A549 treated with dexamethasone at 1 μM for 4 hours (cell line): ENCODE data around the gene PDC. TPM values are rescaled to one million over a fixed set of nuclear protein-coding genes. Genes with fewer than 3 reads are reported as not detected.

Experiments used
- total RNA-seq: library from RNA; stranded (reverse); fragments of 200-300 nt; extraction: Qiagen RNA extraction; gene quantifications from 5 replicates; pipeline ENCODE4 v1.2.3, GENCODE V29; 2022

The PDC gene
- total RNA-seq: not detected in 5 replicates

GRCh38 chr1:186461014-186461413, at the start of gene PDC:
TSS of gene PDC (minus strand) at chr1:186461114. CDS start at chr1:186449459, 11,655 bp downstream.

Other genes starting within 250 kb of the PDC start
- 0.16 to 0.30 TPM (median 0.18 TPM) in 5 replicates for gene PRG4, start 164.8 kb downstream of the PDC start, total RNA-seq
- gene TPR, start 85.9 kb downstream of the PDC start, total RNA-seq: 39.4 to 46.6 TPM (median 43.9 TPM) in 5 replicates
- 13.8 to 17.5 TPM (median 16.3 TPM) in 5 replicates for gene ODR4, start 85.3 kb downstream of the PDC start, total RNA-seq
- 3.9 to 7.5 TPM (median 5.1 TPM) in 5 replicates for gene PTGS2, start 219.3 kb upstream of the PDC start, total RNA-seq